ENCODE measurements around the gene NARF.
"Not testable (repeated sequence)": the region's sequence is repeated elsewhere in the genome, so short reads cannot be mapped to it uniquely, and the experiment has no call there.

Gene NARF

GRCh38 chr17:82458179-82458884 is at the start of gene NARF:
TSS of gene NARF (plus strand) at chr17:82458741. CDS start at chr17:82458804, 63 bp downstream.
- DNase-seq = peak; percentile 97

GRCh38 chr17:82408938-82409318 is 49.6 kb upstream of the NARF start:
- no peak for DNase-seq

DNA sequence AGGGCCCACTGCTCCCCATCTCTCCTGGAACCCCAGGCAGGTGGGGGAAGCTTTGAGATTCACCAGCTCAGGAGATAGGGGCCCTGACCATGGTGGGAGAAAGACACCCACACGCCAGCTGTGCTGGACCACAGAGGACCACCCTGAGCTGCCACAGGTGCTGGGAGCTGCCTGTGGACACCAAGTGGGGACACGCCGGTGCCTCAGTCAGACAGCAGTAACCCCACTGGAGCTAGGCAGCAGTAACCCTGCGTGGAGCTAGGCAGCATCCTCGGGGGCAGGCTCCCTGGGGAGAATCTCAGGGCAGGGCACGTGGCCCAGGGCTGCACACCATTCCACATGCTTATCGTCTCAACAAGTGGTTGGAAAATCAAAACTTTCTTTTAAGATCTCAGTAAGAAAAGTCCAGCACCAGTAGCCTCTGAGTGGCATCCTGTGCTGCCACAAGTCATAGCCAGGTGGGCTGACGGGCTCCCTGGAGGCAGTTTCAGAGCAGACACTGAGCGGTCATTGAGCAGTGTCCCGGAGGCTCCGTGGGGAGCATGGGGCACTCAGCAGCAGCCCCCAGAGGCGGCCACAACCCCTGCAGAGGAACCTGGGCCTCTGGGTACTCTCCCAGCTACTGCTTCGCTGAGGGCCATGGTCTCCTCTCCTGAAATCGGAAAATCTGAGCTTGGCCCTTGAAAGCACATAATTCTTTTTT is 48.4 kb upstream of the NARF start:
- DNase-seq = no peak

DNA sequence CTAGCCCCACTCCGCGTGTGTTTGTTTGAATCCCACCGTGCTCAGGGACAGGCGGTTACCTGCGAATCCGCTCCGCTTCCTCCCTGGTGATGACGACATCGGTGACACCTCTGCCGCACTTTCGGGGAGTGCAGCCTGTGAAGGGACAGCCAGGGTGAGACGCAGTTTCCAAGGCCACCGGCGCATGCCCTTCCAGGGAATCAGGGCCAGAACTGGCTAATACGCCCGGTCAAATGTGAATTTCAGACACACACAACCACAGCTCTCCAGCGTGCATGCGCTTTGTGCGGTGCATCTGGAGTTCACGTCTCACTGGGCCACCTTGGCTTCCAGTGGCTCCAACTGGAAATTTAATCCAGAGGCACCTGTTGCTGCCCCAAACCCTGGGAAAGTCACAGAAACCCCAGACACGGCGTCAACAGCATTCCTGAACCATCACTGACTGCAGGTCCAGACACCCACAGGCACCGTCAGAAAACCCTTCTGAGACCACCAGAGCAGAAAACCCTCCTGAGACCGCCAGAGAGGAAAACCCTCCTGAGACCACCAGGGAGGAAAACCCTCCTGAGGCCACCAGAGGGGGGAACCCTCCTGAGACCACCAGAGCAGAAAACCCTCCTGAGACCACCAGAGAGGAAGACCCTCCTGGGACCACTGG is 47.0 kb upstream of the NARF start:
- DNase-seq = no peak

- not testable (repeated sequence) for DNase-seq
These were observed 46.5 kb upstream of the NARF start for GRCh38 chr17:82412081-82412480.

GRCh38 chr17:82412535-82413520 is 45.7 kb upstream of the NARF start:
- no peak for DNase-seq

GRCh38 chr17:82414548-82415281 is 43.8 kb upstream of the NARF start:
- no peak for DNase-seq

DNA sequence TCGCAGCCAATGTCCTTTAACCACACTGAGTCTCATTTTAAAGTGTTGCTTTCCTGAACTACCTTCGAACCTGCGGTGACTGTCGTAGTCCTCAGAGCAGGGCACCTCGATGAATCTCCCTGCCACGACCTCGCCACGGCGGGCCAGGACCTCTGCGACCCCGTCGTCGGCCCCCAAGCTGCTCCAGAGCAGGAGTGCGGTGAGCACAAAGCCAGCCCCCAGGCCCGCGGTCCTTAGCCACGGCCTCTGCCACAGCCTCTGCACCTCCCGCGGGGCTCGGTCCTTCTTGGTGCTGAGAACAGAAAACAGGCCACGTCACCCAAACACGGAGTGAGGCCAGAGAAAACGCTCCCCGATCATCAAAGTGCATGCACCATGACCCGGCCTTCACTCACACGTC is 43.2 kb upstream of the NARF start:
- DNase-seq = no peak

DNA sequence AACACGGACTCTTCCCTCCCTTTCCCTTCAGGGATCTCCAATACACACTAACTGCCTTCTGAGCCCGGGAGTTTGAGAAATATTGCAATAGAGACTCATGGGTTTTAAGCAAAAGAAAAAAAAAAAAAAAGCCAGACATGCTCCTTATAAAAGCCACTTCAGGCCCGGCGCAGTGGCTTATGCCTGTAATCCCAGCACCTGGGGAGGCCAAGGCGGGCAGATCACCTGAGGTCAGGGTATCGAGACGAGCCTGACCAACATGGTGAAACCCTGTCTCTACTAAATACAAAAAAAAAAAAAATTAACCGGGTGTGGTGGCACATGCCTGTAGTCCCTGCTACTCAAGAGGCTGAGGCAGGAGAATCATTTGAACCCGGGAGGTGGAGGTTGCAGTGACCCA is 42.8 kb upstream of the NARF start:
- DNase-seq = no peak

DNA sequence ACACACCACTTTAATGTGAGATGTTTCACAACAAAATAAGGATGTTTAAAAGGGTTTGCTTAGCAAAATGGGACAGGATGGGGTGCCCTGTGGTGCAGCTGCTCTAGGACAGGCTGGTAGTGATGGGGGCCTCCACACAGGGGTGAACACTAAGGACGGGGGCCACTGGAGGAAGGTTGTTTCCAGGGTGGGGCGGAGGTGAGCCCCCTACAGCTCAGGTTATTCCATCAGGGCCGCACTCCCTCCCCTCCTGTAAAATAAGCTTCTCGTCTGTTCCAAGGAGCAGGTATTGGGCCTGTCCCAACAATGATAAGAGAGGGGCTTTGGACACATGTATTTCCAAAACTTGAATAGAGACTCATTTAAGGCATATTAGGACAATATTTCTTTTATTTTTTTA is 42.3 kb upstream of the NARF start:
- DNase-seq = no peak

- no peak for DNase-seq
These were observed 41.8 kb upstream of the NARF start for GRCh38 chr17:82416771-82417170.

GRCh38 chr17:82418001-82418986 is 40.2 kb upstream of the NARF start, which contains the start of the genes HEXD and OGFOD3:
TSS of gene HEXD (plus strand) at chr17:82418347. CDS start at chr17:82419800, 1,453 bp downstream.
TSS of gene OGFOD3 (minus strand) at chr17:82418586. CDS start at chr17:82418485, 101 bp downstream.
- peak; percentile 80 for DNase-seq

- no peak for DNase-seq
These were observed 39.0 kb upstream of the NARF start for GRCh38 chr17:82419540-82419939.

GRCh38 chr17:82424001-82424862 is 34.3 kb upstream of the NARF start:
- DNase-seq = no peak

- no peak for DNase-seq
These were observed 33.7 kb upstream of the NARF start for GRCh38 chr17:82424863-82425159.

GRCh38 chr17:82428546-82428945 is 30.0 kb upstream of the NARF start:
- no peak for DNase-seq

GRCh38 chr17:82429824-82430223 is 28.7 kb upstream of the NARF start:
- DNase-seq = no peak

GRCh38 chr17:82432017-82432416 is 26.5 kb upstream of the NARF start:
- DNase-seq = no peak

GRCh38 chr17:82433560-82434215 is 24.9 kb upstream of the NARF start:
- no peak for DNase-seq
